Measurements from ENCODE around the gene SMYD2. TPM values are rescaled to one million over a fixed set of nuclear protein-coding genes. Genes with fewer than 3 reads are reported as not detected.

SMYD2 gene
- total and polyA plus RNA-seq, 10 of the 15 experiments (the other 5 are each of a cell fraction or from before 2014, with no cell fraction given): 8.3 to 55.7 (median 26.4) TPM

DNA sequence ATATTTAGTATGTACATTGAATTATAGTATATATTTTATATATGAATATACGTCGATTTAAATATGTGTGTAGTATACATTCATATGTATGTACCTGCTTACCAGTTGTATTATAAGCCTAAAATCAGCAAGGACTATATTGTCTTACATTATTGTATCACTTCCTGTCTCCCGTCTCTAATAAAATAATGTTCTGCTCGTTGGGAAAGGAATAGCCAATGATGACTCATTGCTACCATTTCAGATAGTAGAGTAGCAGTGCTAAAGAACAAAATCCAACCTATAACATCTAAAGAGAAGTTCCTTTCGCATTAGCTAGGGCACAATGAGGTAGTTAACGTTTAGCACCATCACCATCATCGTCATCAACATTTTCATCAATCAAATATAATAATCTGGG, 39.9 kb upstream of the SMYD2 start (continued):
- TF ChIP-seq ZNF622 (IDR thresholded peaks at IDR 0.05): no peak
- TF ChIP-seq LARP7 (IDR thresholded peaks at IDR 0.05): no peak
- no peak for TF ChIP-seq RFX5 (IDR thresholded peaks at IDR 0.05; ENCODE audit: low read depth, low read length)
- TF ChIP-seq SPI1 (IDR thresholded peaks at IDR 0.05; ENCODE audit: borderline replicate concordance, insufficient read depth, low read depth, low read length): no peak

DNA sequence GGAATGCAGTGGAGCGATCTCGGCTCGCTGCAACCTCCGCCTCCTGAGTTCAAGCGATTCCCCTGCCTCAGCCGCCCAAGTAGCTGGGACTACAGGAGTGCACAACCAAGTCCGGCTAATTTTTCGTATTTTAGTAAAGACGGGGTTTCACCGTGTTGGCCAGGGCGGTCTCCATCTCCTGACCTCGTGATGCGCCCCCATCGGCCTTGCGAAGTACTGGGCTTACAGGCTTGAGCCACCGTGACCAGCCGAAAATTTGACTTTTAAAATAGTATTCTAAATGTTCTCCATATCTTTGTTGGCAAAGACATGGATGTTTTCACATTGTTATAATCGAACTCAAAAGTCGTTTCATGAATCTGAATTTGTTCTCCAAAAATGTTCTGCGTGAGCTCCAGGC, 36.7 kb upstream of the SMYD2 start:
- no peak for ATAC-seq
- FAIRE-seq: no peak
- no peaks in the 10 kb centered on the region; a peak in 1 of 4 replicates for H3K27me3 ChIP-seq (replicated peaks in 1 of 2; ENCODE audit: control insufficient read depth in 2 of 2, insufficient read depth in 2 of 2, low read length in 1 of 2)
- no peak overlapping the region for H3K9ac ChIP-seq (ENCODE audit: control insufficient read depth, insufficient read depth, low read length)
- no peaks in the 10 kb centered on the region for H3K4me1 ChIP-seq (ENCODE audit: control insufficient read depth, insufficient read depth, low read length)
- H2AFZ ChIP-seq (ENCODE audit: control insufficient read depth, low read depth, low read length): no peak overlapping the region
- no peaks in the 10 kb centered on the region for H3K79me2 ChIP-seq (ENCODE audit: control insufficient read depth, insufficient read depth, low read length)
- in situ Hi-C loops (cut with MboI): no loop called here
- H3K9me3 ChIP-seq (replicated peaks; ENCODE audit: control insufficient read depth, insufficient read depth, low read length): no peaks in the 10 kb centered on the region
- no peak overlapping the region for H3K4me2 ChIP-seq (ENCODE audit: control insufficient read depth, insufficient read depth)
- ChIA-PET POLR2A (no interaction called here), CTCF (no interaction called here), RAD21 (ENCODE audit: unreplicated experiment) (interaction anchor here (2.1 kb wide), 1 partner anchor 84 kb away, joined by 7 read pairs; no protein-coding TSS in a partner anchor), SMC1A (ENCODE audit: uncharacterized antibody, unreplicated experiment) (no interaction called here)
- no TSS peak for BruUV-seq (replicated peaks)
- no peak overlapping the region for H3K27ac ChIP-seq (ENCODE audit: control insufficient read depth, insufficient read depth)
- intact Hi-C loops (cut with micrococcal nuclease; ENCODE audit: unreplicated experiment): no loop called here
- H3K4me3 ChIP-seq: no peak overlapping the region
- no peak for DNase-seq (ENCODE audit: low read depth, low spot score)
- no peaks in the 10 kb centered on the region for H4K20me1 ChIP-seq (ENCODE audit: control insufficient read depth, insufficient read depth)
- H3K36me3 ChIP-seq (ENCODE audit: control insufficient read depth in 2 of 2, insufficient read depth in 2 of 2, low read length in 1 of 2): no peaks in the 10 kb centered on the region
- 73% methylated on average over 20 of the region's 20 CpGs for WGBS (ENCODE audit: insufficient coverage, insufficient replicate concordance, low lambda C conversion rate, missing lambda C conversion rate)
- TF ChIP-seq, protein P1, sequence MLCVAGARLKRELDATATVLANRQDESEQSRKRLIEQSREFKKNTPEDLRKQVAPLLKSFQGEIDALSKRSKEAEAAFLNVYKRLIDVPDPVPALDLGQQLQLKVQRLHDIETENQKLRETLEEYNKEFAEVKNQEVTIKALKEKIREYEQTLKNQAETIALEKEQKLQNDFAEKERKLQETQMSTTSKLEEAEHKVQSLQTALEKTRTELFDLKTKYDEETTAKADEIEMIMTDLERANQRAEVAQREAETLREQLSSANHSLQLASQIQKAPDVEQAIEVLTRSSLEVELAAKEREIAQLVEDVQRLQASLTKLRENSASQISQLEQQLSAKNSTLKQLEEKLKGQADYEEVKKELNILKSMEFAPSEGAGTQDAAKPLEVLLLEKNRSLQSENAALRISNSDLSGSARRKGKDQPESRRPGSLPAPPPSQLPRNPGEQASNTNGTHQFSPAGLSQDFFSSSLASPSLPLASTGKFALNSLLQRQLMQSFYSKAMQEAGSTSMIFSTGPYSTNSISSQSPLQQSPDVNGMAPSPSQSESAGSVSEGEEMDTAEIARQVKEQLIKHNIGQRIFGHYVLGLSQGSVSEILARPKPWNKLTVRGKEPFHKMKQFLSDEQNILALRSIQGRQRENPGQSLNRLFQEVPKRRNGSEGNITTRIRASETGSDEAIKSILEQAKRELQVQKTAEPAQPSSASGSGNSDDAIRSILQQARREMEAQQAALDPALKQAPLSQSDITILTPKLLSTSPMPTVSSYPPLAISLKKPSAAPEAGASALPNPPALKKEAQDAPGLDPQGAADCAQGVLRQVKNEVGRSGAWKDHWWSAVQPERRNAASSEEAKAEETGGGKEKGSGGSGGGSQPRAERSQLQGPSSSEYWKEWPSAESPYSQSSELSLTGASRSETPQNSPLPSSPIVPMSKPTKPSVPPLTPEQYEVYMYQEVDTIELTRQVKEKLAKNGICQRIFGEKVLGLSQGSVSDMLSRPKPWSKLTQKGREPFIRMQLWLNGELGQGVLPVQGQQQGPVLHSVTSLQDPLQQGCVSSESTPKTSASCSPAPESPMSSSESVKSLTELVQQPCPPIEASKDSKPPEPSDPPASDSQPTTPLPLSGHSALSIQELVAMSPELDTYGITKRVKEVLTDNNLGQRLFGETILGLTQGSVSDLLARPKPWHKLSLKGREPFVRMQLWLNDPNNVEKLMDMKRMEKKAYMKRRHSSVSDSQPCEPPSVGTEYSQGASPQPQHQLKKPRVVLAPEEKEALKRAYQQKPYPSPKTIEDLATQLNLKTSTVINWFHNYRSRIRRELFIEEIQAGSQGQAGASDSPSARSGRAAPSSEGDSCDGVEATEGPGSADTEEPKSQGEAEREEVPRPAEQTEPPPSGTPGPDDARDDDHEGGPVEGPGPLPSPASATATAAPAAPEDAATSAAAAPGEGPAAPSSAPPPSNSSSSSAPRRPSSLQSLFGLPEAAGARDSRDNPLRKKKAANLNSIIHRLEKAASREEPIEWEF (IDR thresholded peaks at IDR 0.05; ENCODE audit: insufficient replicate concordance, low read depth, low read length): no peak
- no peak for TF ChIP-seq HCFC1 (IDR thresholded peaks at IDR 0.05; ENCODE audit: low read length)
- TF ChIP-seq, protein P2, sequence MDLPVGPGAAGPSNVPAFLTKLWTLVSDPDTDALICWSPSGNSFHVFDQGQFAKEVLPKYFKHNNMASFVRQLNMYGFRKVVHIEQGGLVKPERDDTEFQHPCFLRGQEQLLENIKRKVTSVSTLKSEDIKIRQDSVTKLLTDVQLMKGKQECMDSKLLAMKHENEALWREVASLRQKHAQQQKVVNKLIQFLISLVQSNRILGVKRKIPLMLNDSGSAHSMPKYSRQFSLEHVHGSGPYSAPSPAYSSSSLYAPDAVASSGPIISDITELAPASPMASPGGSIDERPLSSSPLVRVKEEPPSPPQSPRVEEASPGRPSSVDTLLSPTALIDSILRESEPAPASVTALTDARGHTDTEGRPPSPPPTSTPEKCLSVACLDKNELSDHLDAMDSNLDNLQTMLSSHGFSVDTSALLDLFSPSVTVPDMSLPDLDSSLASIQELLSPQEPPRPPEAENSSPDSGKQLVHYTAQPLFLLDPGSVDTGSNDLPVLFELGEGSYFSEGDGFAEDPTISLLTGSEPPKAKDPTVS (IDR thresholded peaks at IDR 0.05; ENCODE audit: low read depth, low read length): no peak
- TF ChIP-seq ZNF384 (IDR thresholded peaks at IDR 0.05; ENCODE audit: borderline replicate concordance, low read depth, low read length): no peak
- TF ChIP-seq, protein P3, sequence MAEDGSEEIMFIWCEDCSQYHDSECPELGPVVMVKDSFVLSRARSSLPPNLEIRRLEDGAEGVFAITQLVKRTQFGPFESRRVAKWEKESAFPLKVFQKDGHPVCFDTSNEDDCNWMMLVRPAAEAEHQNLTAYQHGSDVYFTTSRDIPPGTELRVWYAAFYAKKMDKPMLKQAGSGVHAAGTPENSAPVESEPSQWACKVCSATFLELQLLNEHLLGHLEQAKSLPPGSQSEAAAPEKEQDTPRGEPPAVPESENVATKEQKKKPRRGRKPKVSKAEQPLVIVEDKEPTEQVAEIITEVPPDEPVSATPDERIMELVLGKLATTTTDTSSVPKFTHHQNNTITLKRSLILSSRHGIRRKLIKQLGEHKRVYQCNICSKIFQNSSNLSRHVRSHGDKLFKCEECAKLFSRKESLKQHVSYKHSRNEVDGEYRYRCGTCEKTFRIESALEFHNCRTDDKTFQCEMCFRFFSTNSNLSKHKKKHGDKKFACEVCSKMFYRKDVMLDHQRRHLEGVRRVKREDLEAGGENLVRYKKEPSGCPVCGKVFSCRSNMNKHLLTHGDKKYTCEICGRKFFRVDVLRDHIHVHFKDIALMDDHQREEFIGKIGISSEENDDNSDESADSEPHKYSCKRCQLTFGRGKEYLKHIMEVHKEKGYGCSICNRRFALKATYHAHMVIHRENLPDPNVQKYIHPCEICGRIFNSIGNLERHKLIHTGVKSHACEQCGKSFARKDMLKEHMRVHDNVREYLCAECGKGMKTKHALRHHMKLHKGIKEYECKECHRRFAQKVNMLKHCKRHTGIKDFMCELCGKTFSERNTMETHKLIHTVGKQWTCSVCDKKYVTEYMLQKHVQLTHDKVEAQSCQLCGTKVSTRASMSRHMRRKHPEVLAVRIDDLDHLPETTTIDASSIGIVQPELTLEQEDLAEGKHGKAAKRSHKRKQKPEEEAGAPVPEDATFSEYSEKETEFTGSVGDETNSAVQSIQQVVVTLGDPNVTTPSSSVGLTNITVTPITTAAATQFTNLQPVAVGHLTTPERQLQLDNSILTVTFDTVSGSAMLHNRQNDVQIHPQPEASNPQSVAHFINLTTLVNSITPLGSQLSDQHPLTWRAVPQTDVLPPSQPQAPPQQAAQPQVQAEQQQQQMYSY (CRISPR knock-in tag; IDR thresholded peaks at IDR 0.05): no peak
- no peak for TF ChIP-seq TAF1 (IDR thresholded peaks at IDR 0.05; ENCODE audit: borderline replicate concordance, low read depth, low read length)
- TF ChIP-seq STAT3 (IDR thresholded peaks at IDR 0.05; ENCODE audit: low read depth, low read length): no peak
- no peak for TF ChIP-seq POLR2AphosphoS5 (IDR thresholded peaks at IDR 0.05; ENCODE audit: low read length)

All from GM12878 (cell line).